Pancreas (tissue), 10 donors: Measurements from ENCODE around the gene CRLF1. TPM values are rescaled to one million over a fixed set of nuclear protein-coding genes. Genes with fewer than 3 reads are reported as not detected.

Experiments
- ATAC-seq, 4 donors: fragments of 200-7000 bp; cut with Tn5 transposase; one replicate each; pipeline versions ENCODE4 v1.8.0 to v1.9.1; 2020; ENCODE audit warnings: mild to moderate bottlenecking in 4 of 4, moderate library complexity in 4 of 4
- DNase-seq, 6 donors: peaks; one replicate each; pipeline ENCODE4 v3.0.0-alpha.2; 2020
- FAIRE-seq: peaks from 2 replicates; lab custom pipeline; 2012; peaks lifted over from hg19 to GRCh38; lab: Jason Lieb, UNC
- H3K27ac ChIP-seq, 4 donors: fragments of 200-600 bp; sonication (generic); 1 replicate in 3 of 4; 2 replicates in 1 of 4; pipeline versions ENCODE4 v1.5.0 to v1.8.0; 2020
- H3K27me3 ChIP-seq, 4 donors: fragments of 200-600 bp; one replicate each; pipeline ENCODE4 v1.8.0; 2021
- H3K36me3 ChIP-seq, 3 donors: fragments of 200-600 bp; sonication (generic) in 1 of 3; one replicate each; pipeline versions ENCODE4 v1.5.0 to v1.8.0; 2020 to 2021
- H3K4me1 ChIP-seq, 3 donors: fragments of 200-600 bp; one replicate each; pipeline ENCODE4 v1.8.0; 2021
- H3K4me3 ChIP-seq, 4 donors: fragments of 200-600 bp; sonication (generic) in 2 of 4; one replicate each; pipeline versions ENCODE4 v1.5.0 to v1.8.0; 2020 to 2021
- H3K9me3 ChIP-seq, 4 donors: fragments of 200-600 bp; one replicate each; pipeline ENCODE4 v1.8.0; 2021
- WGBS, 2 donors: extraction: QIAGEN DNeasy Blood & Tissue Kit; methylation state at CpG; one replicate each; pipeline ENCODE4 v1.1.7; 2013; 5-methylcytosine and 5-hydroxymethylcytosine counted together
- intact Hi-C, 3 donors: fragments of 100-400 bp; cut with DNase I; formaldehyde crosslinking; loops; one replicate each; pipeline versions ENCODE4 v1.11.1 to v1.14.2; 2022
- polyA plus RNA-seq, 2 donors: library from polyadenylated mRNA; stranded (reverse); fragments of 200-250 nt; gene quantifications; one replicate each; pipeline ENCODE4 v1.2.3, GENCODE V29; 2013
- total RNA-seq, 6 donors: library from RNA; stranded (reverse); fragmentation: NEBNext Ultra II Directional in 4 of 6; extraction: Animal tissue kit (Norgen Biotek cat#: 25700) in 4 of 6; gene quantifications; one replicate each; pipeline versions ENCODE4 v1.2.1 to v1.2.4, GENCODE V29; 2021 to 2023
- TF ChIP-seq, protein P1 (sequence below), 4 donors: fragments of 200-600 bp; sonication (generic) in 3 of 4; IDR thresholded peaks; one replicate each; pipeline versions ENCODE4 v1.5.0 to v1.8.0; 2021; ENCODE audit warnings: antibody characterized with exemption in 4 of 4
- donor health status: healthy with polysubstance abuse.
- donor health status: DM: no; HTN: no; CAD: no; lungs with moderate emphysema.
- donor health status: DM: no; HTN: no; CAD: no.
- donor health status: control.
- donor health status: control.
- donor health status: Bipolar disorder and iron deficiency.
- donor health status: DM: yes; HTN: yes; CAD: no.
- donor health status: DM: no; HTN: no; CAD: no.
- donor health status: DM: no; HTN: no; CAD: no.
- donor health status: DM: yes; HTN: yes; CAD: no.

CRLF1 gene
- total and polyA plus RNA-seq, 8 donors = 0.87 to 20.3 (median 6.1) TPM

DNA sequence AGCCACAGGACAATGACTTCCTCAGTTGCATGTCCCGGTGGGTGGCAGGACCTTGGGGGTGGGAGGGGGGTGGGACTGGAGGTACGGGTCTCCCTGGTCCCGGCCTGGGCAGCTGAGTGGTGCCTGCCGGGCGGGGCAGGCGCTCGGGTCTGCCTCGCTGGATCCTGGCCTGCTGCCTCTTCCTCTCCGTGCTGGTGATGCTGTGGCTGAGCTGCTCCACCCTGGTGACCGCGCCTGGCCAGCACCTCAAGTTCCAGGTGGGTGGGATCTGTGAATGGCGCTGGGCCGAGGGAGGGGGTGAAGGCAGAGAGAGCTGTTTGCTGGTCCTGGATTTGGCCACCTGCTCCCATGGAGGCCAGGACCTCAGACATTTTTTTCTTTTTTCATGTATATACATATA, 11.6 kb upstream of the CRLF1 start:
- no peak for ATAC-seq
- Histone ChIP-seq H3K27ac (no peak overlapping the region), H3K4me1 (no peaks in the 10 kb centered on the region), H3K4me3 (no peak overlapping the region), H3K27me3 (no peaks in the 10 kb centered on the region), H3K9me3 (no peaks in the 10 kb centered on the region), H3K36me3 (no peaks in the 10 kb centered on the region)
- peak in 1 of 6 donors; percentile 19 for DNase-seq
- 86 to 91% methylated on average over 13 of the region's 13 CpGs for WGBS, 2 donors
- no peak for FAIRE-seq
- intact Hi-C loops = no loop called here
- TF ChIP-seq, protein P1, sequence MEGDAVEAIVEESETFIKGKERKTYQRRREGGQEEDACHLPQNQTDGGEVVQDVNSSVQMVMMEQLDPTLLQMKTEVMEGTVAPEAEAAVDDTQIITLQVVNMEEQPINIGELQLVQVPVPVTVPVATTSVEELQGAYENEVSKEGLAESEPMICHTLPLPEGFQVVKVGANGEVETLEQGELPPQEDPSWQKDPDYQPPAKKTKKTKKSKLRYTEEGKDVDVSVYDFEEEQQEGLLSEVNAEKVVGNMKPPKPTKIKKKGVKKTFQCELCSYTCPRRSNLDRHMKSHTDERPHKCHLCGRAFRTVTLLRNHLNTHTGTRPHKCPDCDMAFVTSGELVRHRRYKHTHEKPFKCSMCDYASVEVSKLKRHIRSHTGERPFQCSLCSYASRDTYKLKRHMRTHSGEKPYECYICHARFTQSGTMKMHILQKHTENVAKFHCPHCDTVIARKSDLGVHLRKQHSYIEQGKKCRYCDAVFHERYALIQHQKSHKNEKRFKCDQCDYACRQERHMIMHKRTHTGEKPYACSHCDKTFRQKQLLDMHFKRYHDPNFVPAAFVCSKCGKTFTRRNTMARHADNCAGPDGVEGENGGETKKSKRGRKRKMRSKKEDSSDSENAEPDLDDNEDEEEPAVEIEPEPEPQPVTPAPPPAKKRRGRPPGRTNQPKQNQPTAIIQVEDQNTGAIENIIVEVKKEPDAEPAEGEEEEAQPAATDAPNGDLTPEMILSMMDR (IDR thresholded peaks at IDR 0.05) = no peak

DNA sequence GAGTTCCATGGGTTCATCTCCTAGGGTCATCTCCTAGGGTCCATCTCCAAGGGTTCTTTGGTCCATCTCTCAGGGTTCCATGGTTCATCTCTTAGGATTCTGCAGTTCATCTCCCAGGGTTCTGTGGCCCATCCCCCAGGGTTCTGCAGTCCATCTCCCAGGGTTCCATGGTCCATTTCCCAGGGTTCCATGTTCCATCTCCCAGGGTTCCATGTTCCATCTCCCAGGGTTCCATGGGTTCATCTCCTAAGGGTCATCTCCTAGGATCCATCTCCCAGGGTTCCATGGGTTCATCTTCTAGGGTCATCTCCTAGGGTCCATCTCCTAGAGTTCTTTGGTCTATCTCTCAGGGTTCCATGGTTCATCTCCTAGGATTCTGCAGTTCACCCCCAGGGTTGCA, 11.0 kb upstream of the CRLF1 start:
- Histone ChIP-seq H3K36me3 (no peaks in the 10 kb centered on the region), H3K27ac (no peak overlapping the region), H3K27me3 (peaks cover 0 to 1% (median 0%) of the 10 kb centered on the region in 4 donors), H3K4me1 (no peaks in the 10 kb centered on the region), H3K4me3 (no peak overlapping the region), H3K9me3 (no peaks in the 10 kb centered on the region)
- DNase-seq (no peak), ATAC-seq (no peak), FAIRE-seq (no peak)
- TF ChIP-seq, protein P1 (IDR thresholded peaks at IDR 0.05) = no peak
- intact Hi-C loops = no loop called here

DNA sequence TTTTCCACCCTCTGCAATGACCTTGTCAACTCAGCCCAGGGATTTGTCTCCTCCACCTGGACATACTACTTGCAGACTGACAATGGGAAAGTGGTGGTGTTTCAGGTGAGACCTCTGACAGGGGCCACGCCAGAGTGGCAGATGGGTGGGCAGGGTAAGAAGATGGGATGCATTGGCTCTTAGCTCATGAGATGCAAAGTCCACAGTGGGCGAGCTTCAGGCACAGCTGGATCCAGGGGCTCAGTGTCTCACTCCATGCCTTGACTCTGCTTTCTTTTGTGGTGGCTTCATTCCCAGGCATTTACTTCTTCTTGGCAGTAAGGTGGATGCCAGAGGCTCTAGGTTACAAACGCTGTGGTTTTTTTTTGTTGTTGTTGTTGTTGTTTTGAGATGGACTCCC, 9.4 kb upstream of the CRLF1 start:
- DNase-seq = no peak
- Histone ChIP-seq H3K9me3 (no peaks in the 10 kb centered on the region), H3K27ac (no peak overlapping the region), H3K4me3 (no peak overlapping the region), H3K4me1 (peaks cover 0 to 7% (median 0%) of the 10 kb centered on the region in 3 donors), H3K36me3 (no peaks in the 10 kb centered on the region), H3K27me3 (peaks cover 0 to 8% (median 0%) of the 10 kb centered on the region in 4 donors)
- TF ChIP-seq, protein P1 (IDR thresholded peaks at IDR 0.05) = no peak
- FAIRE-seq = no peak
- intact Hi-C loops = no loop called here
- WGBS, 2 donors = 79 to 91% methylated on average over 3 of the region's 3 CpGs
- ATAC-seq = no peak

GRCh38 chr19:18613589-18614234, 7.1 kb upstream of the CRLF1 start:
- ATAC-seq (peak in 1 of 4 donors; percentile 17), FAIRE-seq (no peak)
- H3K4me3 ChIP-seq = no peak overlapping the region

More at GRCh38 chr19:18613589-18614234, 7.1 kb upstream of the CRLF1 start:
- no peak overlapping the region for H3K27ac ChIP-seq
- H3K9me3 ChIP-seq = no peaks in the 10 kb centered on the region
- no peaks in the 10 kb centered on the region for H3K36me3 ChIP-seq
- H3K4me1 ChIP-seq = peaks cover 0 to 7% (median 0%) of the 10 kb centered on the region in 3 donors
- TF ChIP-seq, protein P1 (IDR thresholded peaks at IDR 0.05) = no peak
- peak in 1 of 6 donors; percentile 24 for DNase-seq
- 34 to 36% methylated on average over 23 of the region's 23 CpGs for WGBS, 2 donors
- intact Hi-C loops = no loop called here
- peaks cover 0 to 14% (median 6%) of the 10 kb centered on the region in 4 donors for H3K27me3 ChIP-seq
